ENCODE results near the gene GJB3. TPM values are rescaled to one million over a fixed set of nuclear protein-coding genes. Genes with fewer than 3 reads are reported as not detected.

GJB3 gene
- total RNA-seq, 1 experiment from 2014 or later, result 46.7 TPM

GRCh38 chr1:34743775-34744174, 37.2 kb upstream of the GJB3 start:
- no peak overlapping the region for H3K4me2 ChIP-seq (ENCODE audit: low read length)
- no peak for DNase-seq (ENCODE audit: low read depth, low spot score)
- ChIA-PET CTCF (interaction anchor here (0.9 to 3.0 kb wide), 9 partner anchors 9 to 1104 kb away, joined by 3 to 31 read pairs (median 6); no protein-coding TSS in a partner anchor), RAD21 (ENCODE audit: low non-redundant PET in 1 of 2, low total read pairs in 2 of 2, uncharacterized antibody in 2 of 2, unreplicated experiment in 2 of 2) (interaction anchor here in 1 of 2 experiments (1.8 kb wide), 1 partner anchor 10 kb away, joined by 5 read pairs; the partner anchor contains the start of gene GJB5), POLR2A (interaction anchor here (1.4 kb wide), 1 partner anchor 43 kb away, joined by 4 read pairs; no protein-coding TSS in a partner anchor)
- no peak for ATAC-seq
- no TSS peak for BruUV-seq (replicated peaks)
- peaks cover 3 to 12% of the 10 kb centered on the region in 2 experiments; a peak in 3 of 4 replicates for H3K4me1 ChIP-seq (ENCODE audit: control insufficient read depth in 1 of 2, insufficient read depth in 2 of 2, low read length in 2 of 2)
- intact Hi-C loops (cut with micrococcal nuclease), result loop anchor here (2.0 to 10.0 kb wide), 5 partner anchors 61 to 1111 kb away; no protein-coding TSS in a partner anchor
- H3K4me3 ChIP-seq (replicated peaks in 1 of 2; ENCODE audit: low read depth in 1 of 2, low read length in 2 of 2), result no peak overlapping the region
- H2AFZ ChIP-seq (ENCODE audit: low read depth, low read length, poor library complexity, severe bottlenecking), result no peak overlapping the region
- TF ChIP-seq CEBPB (IDR thresholded peaks at IDR 0.05; ENCODE audit: low read depth) (no peak), SIN3A (IDR thresholded peaks at IDR 0.05; ENCODE audit: low read depth) (no peak), CTCF (IDR thresholded peaks at IDR 0.05 in 2 of 3, conservative IDR thresholded peaks at IDR 0.05 in 1 of 3; ENCODE audit: borderline replicate concordance in 1 of 3, insufficient read depth in 1 of 3, low read depth in 2 of 3, low read length in 2 of 3) (no peak), SRF (IDR thresholded peaks at IDR 0.05; ENCODE audit: low read depth) (no peak), POLR2A (IDR thresholded peaks at IDR 0.05; ENCODE audit: borderline replicate concordance, extremely low read depth, insufficient read depth, insufficient read length) (no peak), ZFX (IDR thresholded peaks at IDR 0.05) (no peak), ZBTB33 (IDR thresholded peaks at IDR 0.05; ENCODE audit: extremely low read depth, insufficient replicate concordance, low read length) (no peak), ATF3 (IDR thresholded peaks at IDR 0.05) (no peak), EZH2phosphoT487 (IDR thresholded peaks at IDR 0.05; ENCODE audit: borderline replicate concordance) (no peak), MAX (IDR thresholded peaks at IDR 0.05) (no peak), ZNF274 (IDR thresholded peaks at IDR 0.05; ENCODE audit: low read depth, low read length) (no peak), JUND (IDR thresholded peaks at IDR 0.05) (no peak), REST (IDR thresholded peaks at IDR 0.05; ENCODE audit: low read depth) (no peak), ELF1 (IDR thresholded peaks at IDR 0.05; ENCODE audit: borderline replicate concordance, low read depth) (no peak), POLR2AphosphoS5 (IDR thresholded peaks at IDR 0.05; ENCODE audit: low read depth, low read length) (no peak), YY1 (IDR thresholded peaks at IDR 0.05; ENCODE audit: extremely low read depth, insufficient replicate concordance, low read depth, low read length) (no peak), RAD21 (IDR thresholded peaks at IDR 0.05; ENCODE audit: low read depth) (no peak), TCF7L2 (IDR thresholded peaks at IDR 0.05; ENCODE audit: borderline replicate concordance, extremely low read depth, insufficient read depth, insufficient read length) (no peak), CBX3 (IDR thresholded peaks at IDR 0.05; ENCODE audit: low read depth) (no peak), EGR1 (IDR thresholded peaks at IDR 0.05; ENCODE audit: low read depth) (no peak)
- no peak overlapping the region for H3K9ac ChIP-seq (ENCODE audit: low read length)
- no peaks in the 10 kb centered on the region for H3K9me2 ChIP-seq (ENCODE audit: insufficient read depth)
- H3K79me2 ChIP-seq (ENCODE audit: insufficient read depth, low read length), result no peaks in the 10 kb centered on the region
- H3K27ac ChIP-seq (ENCODE audit: low read depth, low read length), result no peak overlapping the region
- H3K27me3 ChIP-seq (ENCODE audit: insufficient read depth, low read length), result no peaks in the 10 kb centered on the region
- no peaks in the 10 kb centered on the region for H4K20me1 ChIP-seq (ENCODE audit: insufficient read depth)
- no peaks in the 10 kb centered on the region for H3K36me3 ChIP-seq (ENCODE audit: control insufficient read depth in 1 of 2, insufficient read depth in 2 of 2, low read length in 2 of 2)
- H3K9me3 ChIP-seq (ENCODE audit: control insufficient read depth in 1 of 2, insufficient read depth in 1 of 2, low read depth in 1 of 2, low read length in 2 of 2), result no peaks in the 10 kb centered on the region

All from HCT116 (cell line).